ENCODE results near the gene CYP4F2.
"Not testable (repeated sequence)": the region's sequence is repeated elsewhere in the genome, so short reads cannot be mapped to it uniquely, and the experiment has no call there.

CYP4F2 gene

GRCh38 chr19:15899561-15899960 is 1.7 kb upstream of the CYP4F2 start:
- not testable (repeated sequence) for DNase-seq (ENCODE audit: low spot score)

- no peak for DNase-seq (ENCODE audit: low spot score)
These were observed 692 bp downstream of the CYP4F2 start for GRCh38 chr19:15897026-15897737.

DNA sequence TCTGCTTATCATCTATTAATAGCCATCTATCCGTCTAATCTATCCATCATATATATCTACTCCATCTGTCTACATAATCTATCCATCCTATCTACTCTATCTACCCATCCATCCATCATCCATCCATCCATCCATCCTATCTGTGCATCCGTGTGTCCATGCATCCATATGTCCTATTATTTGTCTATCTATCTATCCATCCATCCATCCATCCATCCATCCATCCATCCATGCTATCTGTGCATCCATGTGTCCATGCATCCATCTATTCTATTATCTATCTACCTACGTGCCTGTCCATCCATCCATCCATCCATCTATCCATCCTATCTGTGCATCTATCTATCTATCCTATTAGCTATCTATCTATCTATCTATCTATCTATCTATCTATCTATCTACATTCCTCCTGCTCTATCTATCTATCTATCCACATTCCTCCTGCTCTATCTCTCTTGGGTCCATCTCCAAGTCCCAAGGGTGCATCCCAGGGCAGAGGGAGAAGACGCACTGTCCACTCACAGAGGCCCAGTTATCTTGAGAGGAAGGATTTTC is 1.9 kb downstream of the CYP4F2 start:
- no peak for DNase-seq (ENCODE audit: low spot score)

DNA sequence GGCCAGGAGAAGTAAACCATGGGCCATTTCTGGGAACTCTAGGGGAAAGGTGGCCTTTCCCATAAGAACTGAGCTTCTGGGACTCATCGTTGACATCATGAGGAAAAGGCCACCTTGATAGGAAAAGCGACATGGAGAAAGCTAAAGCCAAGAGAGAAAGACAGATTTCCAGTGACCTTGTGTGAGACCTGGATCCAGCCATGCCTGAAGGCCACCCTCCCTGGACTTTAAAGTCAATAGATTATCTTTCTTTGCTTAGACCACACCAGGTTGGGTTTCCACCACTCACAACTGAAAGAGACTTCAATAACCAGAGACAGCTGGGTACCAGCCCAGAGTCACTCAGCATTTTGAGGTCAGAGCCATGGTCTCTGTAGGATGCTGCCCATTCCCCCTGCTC is 3.5 kb downstream of the CYP4F2 start:
- no peak for DNase-seq (ENCODE audit: low spot score)

GRCh38 chr19:15893477-15893876 is 4.4 kb downstream of the CYP4F2 start:
- no peak for DNase-seq (ENCODE audit: low spot score)

DNA sequence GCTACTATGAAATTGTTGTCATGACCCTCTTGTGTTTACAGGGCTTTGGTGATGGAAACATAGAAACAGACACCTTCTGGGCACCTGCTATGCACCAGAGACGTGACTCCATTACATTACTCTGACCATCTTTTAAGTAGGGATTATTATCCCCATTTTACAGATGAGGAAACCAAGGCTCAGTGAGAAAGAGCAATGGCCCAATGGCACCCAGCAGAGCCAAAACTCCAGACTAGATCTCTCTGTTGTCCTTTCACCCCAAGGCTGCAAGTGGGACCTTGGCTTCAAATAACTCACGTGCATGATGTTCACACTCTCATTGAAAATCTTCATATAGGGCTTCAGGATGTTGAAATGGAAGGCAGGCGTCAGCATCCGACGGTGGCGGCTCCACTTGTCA is 5.9 kb downstream of the CYP4F2 start:
- DNase-seq (ENCODE audit: low spot score) = no peak

DNA sequence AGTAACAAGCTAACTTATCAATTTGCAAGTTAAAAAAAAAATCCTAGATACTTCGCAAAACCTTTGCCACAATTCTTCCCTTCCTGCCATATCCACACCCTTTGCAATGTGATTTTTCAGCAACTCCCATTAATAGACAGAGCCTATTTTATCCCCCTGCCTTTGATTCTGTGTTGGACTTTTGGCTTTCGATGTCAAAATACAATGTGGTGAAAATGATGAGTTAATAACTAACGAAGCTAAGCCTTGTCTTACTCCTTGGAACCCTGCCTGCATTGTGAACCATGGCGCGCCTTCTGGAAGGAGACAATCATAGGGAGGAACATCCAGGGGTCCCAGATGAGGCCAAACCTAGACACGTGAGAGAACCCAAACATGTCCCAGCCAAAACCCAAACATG is 6.4 kb downstream of the CYP4F2 start:
- DNase-seq (ENCODE audit: low spot score) = no peak

- not testable (repeated sequence) for DNase-seq (ENCODE audit: low spot score)
These were observed 8.5 kb downstream of the CYP4F2 start for GRCh38 chr19:15889339-15889738.

DNA sequence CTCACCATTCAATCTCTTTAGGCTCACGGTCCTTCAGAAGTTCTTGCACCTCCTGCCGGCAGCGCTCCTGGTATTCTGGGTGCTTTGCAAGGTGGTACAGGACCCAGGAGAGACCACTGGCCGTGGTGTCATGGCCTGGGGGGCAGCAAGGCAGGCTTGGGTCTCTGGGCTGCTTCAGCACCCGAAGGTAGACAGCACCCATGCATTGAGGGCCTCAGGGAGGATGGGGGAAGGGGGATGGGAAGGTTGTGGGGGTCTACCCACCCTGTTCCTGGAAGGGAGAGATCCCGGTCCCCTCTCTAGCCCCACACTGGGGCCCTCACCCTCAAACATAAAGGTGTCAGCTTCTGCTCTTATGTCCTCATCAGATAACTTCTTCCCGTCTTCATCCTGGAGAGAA is 12.0 kb downstream of the CYP4F2 start:
- no peak for DNase-seq (ENCODE audit: low spot score)

DNA sequence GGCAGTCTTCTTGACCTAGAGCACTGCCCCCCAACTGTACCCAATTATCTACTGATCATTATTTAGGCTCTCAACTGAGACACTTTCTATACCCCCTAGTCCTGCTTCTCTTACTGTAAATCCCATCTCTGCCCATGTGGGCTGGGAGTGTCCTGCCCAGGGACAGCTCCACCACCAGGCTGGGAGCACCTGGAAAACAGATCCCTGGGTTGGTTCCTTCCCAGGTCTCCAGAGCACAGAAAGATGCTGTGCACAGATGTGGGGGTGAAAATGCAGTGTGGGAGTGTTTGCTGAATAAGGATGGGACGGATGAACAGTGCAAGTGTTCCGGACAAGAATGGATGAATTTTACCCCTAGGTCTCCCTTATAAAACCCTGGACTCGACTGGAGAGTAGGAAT is 12.7 kb downstream of the CYP4F2 start:
- DNase-seq (ENCODE audit: low spot score) = no peak

DNA sequence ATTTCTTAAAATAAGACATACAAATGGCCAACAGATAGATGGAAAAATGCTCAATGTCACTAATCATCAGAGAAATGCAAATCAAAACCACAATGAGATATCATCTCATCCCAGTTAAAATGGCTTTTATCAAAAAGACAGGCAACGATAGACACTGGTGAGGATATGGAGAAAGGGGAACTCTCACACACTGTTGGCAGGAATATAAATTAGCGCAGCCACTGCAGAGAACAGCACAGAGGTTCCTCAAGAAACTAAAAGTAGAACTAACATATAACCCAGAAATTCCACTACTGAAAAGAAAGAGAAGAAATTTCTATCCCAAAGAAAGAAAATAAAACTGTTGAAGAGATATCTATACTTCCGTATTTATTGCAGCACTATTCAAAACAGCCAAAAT is 14.5 kb downstream of the CYP4F2 start:
- not testable (repeated sequence) for DNase-seq (ENCODE audit: low spot score)

- no peak for DNase-seq (ENCODE audit: low spot score)
These were observed 22.9 kb downstream of the CYP4F2 start for GRCh38 chr19:15874821-15875474.

GRCh38 chr19:15873771-15874170 is 24.1 kb downstream of the CYP4F2 start:
- not testable (repeated sequence) for DNase-seq (ENCODE audit: low spot score)

- DNase-seq (ENCODE audit: low spot score) = no peak
These were observed 26.3 kb downstream of the CYP4F2 start for GRCh38 chr19:15871570-15871969.

DNA sequence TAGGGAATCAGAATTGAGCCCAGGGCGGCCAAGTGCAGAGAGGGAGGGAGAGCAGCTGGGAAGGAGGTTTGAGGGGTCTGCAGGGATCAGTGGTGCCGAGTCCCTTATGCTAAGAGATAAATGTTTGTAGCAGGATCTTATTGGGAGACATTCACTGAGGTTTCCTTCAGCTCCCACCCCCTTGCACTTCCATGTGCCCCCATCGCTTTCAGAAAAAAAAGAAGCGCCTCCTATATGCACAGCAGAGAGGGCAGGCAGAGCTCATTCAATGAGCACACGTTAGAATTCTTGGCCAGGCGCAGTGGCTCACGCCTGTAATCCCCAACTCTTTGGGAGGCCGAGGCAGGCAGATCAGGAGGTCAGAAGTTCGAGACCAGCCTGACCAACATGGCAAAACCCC is 28.0 kb downstream of the CYP4F2 start:
- no peak for DNase-seq (ENCODE audit: low spot score)

DNA sequence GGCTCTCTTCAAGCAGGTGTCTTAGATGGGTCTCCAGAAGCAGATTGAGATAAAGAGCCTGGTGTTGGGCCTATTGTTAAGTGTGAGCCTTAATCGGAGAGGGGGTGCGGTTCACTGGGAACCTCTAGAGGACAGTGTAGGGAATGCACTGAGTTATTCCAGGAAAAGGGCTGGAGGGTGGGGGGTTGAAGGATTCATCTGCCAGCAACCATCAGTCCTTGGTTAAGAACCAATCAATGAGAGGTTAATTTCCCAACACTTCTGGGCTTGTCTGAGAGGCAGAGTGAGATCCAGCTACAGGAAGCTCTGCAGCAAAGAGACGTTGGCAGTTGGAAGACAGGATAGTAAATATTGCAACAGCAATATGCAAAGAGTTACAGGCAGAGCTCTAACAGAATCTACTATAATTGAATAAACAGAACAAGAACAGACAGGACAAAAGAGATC is 28.7 kb downstream of the CYP4F2 start:
- DNase-seq (ENCODE audit: low spot score) = peak; percentile 63

DNA sequence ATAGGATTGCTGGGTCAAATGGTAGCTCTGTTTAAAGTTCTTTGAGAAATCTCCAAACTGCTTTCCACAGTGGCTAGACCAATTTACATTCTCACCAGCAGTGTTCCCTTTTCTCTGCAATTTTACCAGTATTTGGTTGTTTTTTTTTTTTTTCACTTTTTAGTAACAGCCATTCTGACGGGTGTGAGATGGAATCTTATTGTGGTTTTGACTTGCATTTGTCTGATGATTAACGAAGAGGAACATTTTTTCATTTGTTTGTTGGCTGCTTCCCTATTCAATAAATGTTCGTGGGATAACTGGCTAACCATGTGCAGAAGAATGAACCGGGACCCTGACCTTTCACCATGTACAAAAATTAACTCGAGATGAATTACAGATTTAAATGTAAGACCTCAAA is 31.2 kb downstream of the CYP4F2 start:
- no peak for DNase-seq (ENCODE audit: low spot score)

- no peak for DNase-seq (ENCODE audit: low spot score)
These were observed 33.0 kb downstream of the CYP4F2 start for GRCh38 chr19:15864824-15865223.

- no peak for DNase-seq (ENCODE audit: low spot score)
These were observed 34.6 kb downstream of the CYP4F2 start for GRCh38 chr19:15863272-15863671.

- no peak for DNase-seq (ENCODE audit: low spot score)
These were observed 35.4 kb downstream of the CYP4F2 start for GRCh38 chr19:15862444-15862843.

DNA sequence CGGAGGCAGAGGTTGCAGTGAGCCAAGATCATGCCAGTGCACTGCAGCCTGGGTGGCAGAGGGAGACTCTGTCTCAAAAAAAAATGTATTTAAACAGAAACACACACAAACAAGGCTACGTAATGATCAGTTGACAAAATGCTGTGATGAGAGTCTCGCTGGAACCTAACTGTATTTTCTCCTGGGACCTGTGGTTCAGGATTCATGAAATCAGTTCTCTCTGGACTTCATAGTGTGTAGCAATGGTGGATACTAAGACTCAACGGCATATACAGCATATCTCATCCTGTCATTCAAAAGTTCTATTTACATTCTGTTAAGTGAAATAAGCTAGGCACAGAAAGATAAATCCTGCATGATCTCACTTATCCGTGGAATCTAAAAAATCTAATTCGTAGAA is 37.4 kb downstream of the CYP4F2 start:
- DNase-seq (ENCODE audit: low spot score) = no peak

DNA sequence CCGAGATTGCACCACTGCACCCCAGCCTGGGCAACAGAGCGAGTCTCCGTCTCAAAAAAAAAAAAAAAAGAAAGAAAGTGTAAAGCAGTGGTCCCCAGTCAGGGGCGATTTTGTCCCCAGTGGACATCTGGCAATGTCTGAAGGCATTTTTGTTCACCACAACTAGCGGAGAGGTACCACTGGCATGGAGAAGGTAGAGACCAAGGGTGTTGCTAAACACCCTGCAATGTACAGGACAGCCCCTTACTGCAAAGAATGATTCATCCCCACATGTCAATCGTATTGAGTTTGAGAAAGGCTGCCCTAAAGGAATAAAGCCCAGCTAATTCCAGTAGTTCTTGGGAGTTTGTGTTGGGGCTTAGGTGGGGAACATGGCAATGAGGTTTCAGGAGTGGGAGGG is 38.7 kb downstream of the CYP4F2 start:
- no peak for DNase-seq (ENCODE audit: low spot score)

DNA sequence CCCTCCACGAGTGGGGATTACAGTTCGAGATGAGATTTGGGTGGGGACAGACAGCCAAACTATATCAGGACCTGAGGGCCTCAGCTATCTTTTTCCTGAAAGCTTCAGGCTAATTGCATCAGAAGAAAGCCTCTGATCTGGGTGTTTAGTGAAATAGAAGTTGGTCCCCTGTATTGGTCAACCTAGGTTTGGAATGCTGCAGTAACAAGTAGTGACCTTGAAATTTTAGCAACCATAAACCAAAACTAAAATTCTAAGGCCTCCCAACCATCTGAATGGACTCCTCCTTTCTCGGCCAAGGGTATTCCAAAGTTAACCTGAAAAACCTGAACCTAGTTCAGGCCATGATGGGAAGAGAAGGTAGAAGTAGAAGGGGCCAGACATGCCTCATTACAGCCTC is 47.5 kb downstream of the CYP4F2 start:
- no peak for DNase-seq (ENCODE audit: low spot score)

DNA sequence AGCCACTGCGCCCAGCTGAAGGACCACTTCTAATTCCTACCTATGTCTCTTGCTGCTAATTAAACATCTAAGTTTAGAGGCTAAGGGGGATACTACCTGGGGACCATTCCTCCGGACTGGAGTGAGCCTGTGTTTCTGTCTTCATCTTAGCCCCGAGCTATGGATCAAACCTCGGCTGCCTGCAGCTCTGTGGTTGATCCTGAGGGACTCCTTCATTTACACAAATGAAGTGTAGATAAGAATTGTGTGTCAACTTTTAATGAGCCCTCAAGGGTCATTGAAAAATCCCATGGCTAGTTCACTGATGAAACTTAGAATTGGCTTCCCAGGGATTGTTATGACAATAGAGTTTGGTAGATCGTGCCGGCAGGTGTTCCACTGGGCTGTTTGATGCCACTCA is 51.0 kb downstream of the CYP4F2 start:
- no peak for DNase-seq (ENCODE audit: low spot score)

All from AG08396 (cell line).